Neural cell (in vitro differentiated cells): Measurements from ENCODE around the gene KDM4B. TPM values are rescaled to one million over a fixed set of nuclear protein-coding genes. Genes with fewer than 3 reads are reported as not detected.

Experiments
- H2AFZ ChIP-seq: fragments of 200-600, 300-800 bp; sonication (generic), shearing (Covaris generic); 2 replicates; pipeline ENCODE4 v1.6.0; 2014; ENCODE audit warnings: low read depth, mild to moderate bottlenecking, antibody characterized with exemption, low read length, moderate library complexity
- H3F3A ChIP-seq: fragments of 200-600 bp; shearing (Covaris generic); 2 replicates; pipeline ENCODE4 v1.6.1; 2016; ENCODE audit warnings: mild to moderate bottlenecking, moderate library complexity, mixed read lengths, antibody characterized with exemption, low read length; ENCODE audit not compliant: insufficient read depth, poor library complexity, severe bottlenecking
- H3K27ac ChIP-seq: fragments of 200-600, 300-800 bp; sonication (generic), shearing (Covaris generic); 2 replicates; pipeline ENCODE4 v1.5.1; 2014; ENCODE audit warnings: mild to moderate bottlenecking, low read length, moderate library complexity
- H3K27me3 ChIP-seq: fragments of 300-800, 200-600 bp; sonication (generic), shearing (Covaris generic); 2 replicates; pipeline ENCODE4 v1.6.0; 2014; ENCODE audit warnings: mild to moderate bottlenecking, low read depth, low read length, moderate library complexity; ENCODE audit not compliant: insufficient read depth
- H3K36me3 ChIP-seq: fragments of 300-800, 200-600 bp; sonication (generic), shearing (Covaris generic); 2 replicates; pipeline ENCODE4 v1.5.1; 2014; ENCODE audit warnings: mild to moderate bottlenecking, antibody characterized with exemption, low read length, moderate library complexity; ENCODE audit not compliant: insufficient read depth
- H3K4me2 ChIP-seq: fragments of 300-800, 200-600 bp; sonication (generic), shearing (Covaris generic); 2 replicates; pipeline ENCODE4 v1.6.0; 2014; ENCODE audit warnings: mild to moderate bottlenecking, low read length
- H3K4me3 ChIP-seq: fragments of 300-800, 200-600 bp; sonication (generic), shearing (Covaris generic); 2 replicates; pipeline ENCODE4 v1.5.1; 2014; ENCODE audit warnings: mild to moderate bottlenecking, low read length, moderate library complexity
- H3K79me2 ChIP-seq: fragments of 200-600 bp; shearing (Covaris generic); replicated peaks from 2 replicates; pipeline ENCODE4 v1.6.0; 2014; ENCODE audit warnings: mild to moderate bottlenecking, low read length, moderate library complexity; ENCODE audit not compliant: insufficient read depth
- H3K9ac ChIP-seq: fragments of 300-800, 200-600 bp; sonication (generic), shearing (Covaris generic); 2 replicates; pipeline ENCODE4 v1.6.1; 2016; ENCODE audit warnings: mild to moderate bottlenecking, low read length, mixed read lengths
- H3K9me2 ChIP-seq: fragments of 200-600 bp; shearing (Covaris generic); 2 replicates; pipeline ENCODE4 v1.6.1; 2016; ENCODE audit warnings: mild to moderate bottlenecking, low read length, mixed read lengths; ENCODE audit not compliant: insufficient read depth
- H3K9me3 ChIP-seq: fragments of 200-600, 300-800 bp; sonication (generic), shearing (Covaris generic); 2 replicates; pipeline ENCODE4 v1.6.1; 2016; ENCODE audit warnings: mild to moderate bottlenecking, mixed run types, low read length, moderate library complexity, mixed read lengths
- H4K20me1 ChIP-seq: fragments of 200-600 bp; shearing (Covaris generic); 2 replicates; pipeline ENCODE4 v1.6.1; 2016; ENCODE audit warnings: mild to moderate bottlenecking, mixed run types; ENCODE audit not compliant: insufficient read depth
- EP300 ChIP-seq: fragments of 450-650 bp; conservative IDR thresholded peaks from 2 replicates; pipeline ENCODE4 v1.6.1; 2014; ENCODE audit warnings: antibody characterized with exemption, mild to moderate bottlenecking, moderate library complexity; ENCODE audit not compliant: poor library complexity, severe bottlenecking
- EZH2 ChIP-seq: fragments of 200-600, 300-800 bp; shearing (Covaris generic), sonication (generic); IDR thresholded peaks from 2 replicates; pipeline ENCODE4 v1.6.1; 2014; ENCODE audit warnings: antibody characterized with exemption, low read length, borderline replicate concordance, mild to moderate bottlenecking; ENCODE audit not compliant: insufficient read depth, poor library complexity, severe bottlenecking
- MXI1 ChIP-seq: fragments of 450-650 bp; conservative IDR thresholded peaks from 2 replicates; pipeline ENCODE4 v1.6.1; 2014; ENCODE audit warnings: antibody characterized with exemption, mild to moderate bottlenecking; ENCODE audit not compliant: poor library complexity, severe bottlenecking
- POLR2AphosphoS5 ChIP-seq: IDR thresholded peaks from 2 replicates; pipeline ENCODE4 v1.6.1; 2012
- RAD21 ChIP-seq: fragments of 450-650 bp; conservative IDR thresholded peaks from 2 replicates; pipeline ENCODE4 v1.6.1; 2014; ENCODE audit warnings: antibody characterized with exemption, mild to moderate bottlenecking, moderate library complexity
- SMC3 ChIP-seq: fragments of 450-650 bp; conservative IDR thresholded peaks from 2 replicates; pipeline ENCODE4 v1.6.1; 2014; ENCODE audit warnings: antibody characterized with exemption, mild to moderate bottlenecking, moderate library complexity; ENCODE audit not compliant: poor library complexity
- TAF1 ChIP-seq: IDR thresholded peaks from 2 replicates; pipeline ENCODE4 v1.6.1; 2012; ENCODE audit warnings: low read depth
- polyA plus RNA-seq: library from polyadenylated mRNA; depleted of rRNA; stranded (reverse); fragments of >200 nt; gene quantifications from 2 replicates; pipeline ENCODE4 v1.2.3, GENCODE V29; 2014
- TF ChIP-seq, protein P1 (sequence below): fragments of 450-650 bp; IDR thresholded peaks from 2 replicates; pipeline ENCODE4 v1.5.1; 2014; ENCODE audit warnings: antibody characterized with exemption, mild to moderate bottlenecking, moderate library complexity; ENCODE audit not compliant: poor library complexity, severe bottlenecking
- TF ChIP-seq, protein P2 (sequence below): IDR thresholded peaks from 2 replicates; pipeline ENCODE4 v1.6.1; 2012; ENCODE audit warnings: borderline replicate concordance

KDM4B gene
- polyA plus RNA-seq, 1 donor from 2014 or later: 19.1 TPM

DNA sequence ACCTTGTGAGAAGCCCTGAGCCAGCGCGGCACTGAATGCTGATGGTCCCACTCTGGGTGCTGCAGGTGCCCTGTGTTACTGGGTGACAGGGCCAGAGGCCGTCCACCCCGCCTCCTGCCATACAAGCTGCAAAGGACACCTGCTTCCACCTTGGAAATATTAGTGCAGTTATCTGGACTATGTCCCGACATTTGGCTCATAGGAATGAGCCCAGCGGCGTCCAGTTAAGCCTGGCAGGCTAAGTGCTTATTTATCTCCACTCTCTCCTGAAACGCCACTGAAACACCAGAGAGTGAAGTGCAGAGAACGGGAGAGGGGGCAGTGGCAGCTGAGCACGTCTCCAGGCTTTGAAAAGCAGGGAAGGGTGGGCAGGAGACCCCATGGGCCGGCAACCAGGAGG lies 145.8 kb downstream of the KDM4B start:
- Histone ChIP-seq H3K9me2 (no peaks in the 10 kb centered on the region), H3F3A (no peaks in the 10 kb centered on the region), H3K9ac (no peak overlapping the region), H3K4me3 (no peak overlapping the region), H4K20me1 (no peaks in the 10 kb centered on the region), H3K27ac (no peak overlapping the region), H2AFZ (no peak overlapping the region), H3K79me2 (no peaks in the 10 kb centered on the region), H3K9me3 (no peaks in the 10 kb centered on the region), H3K27me3 (no peaks in the 10 kb centered on the region), H3K36me3 (no peaks in the 10 kb centered on the region), H3K4me2 (no peak overlapping the region)
- TF ChIP-seq, protein P1, sequence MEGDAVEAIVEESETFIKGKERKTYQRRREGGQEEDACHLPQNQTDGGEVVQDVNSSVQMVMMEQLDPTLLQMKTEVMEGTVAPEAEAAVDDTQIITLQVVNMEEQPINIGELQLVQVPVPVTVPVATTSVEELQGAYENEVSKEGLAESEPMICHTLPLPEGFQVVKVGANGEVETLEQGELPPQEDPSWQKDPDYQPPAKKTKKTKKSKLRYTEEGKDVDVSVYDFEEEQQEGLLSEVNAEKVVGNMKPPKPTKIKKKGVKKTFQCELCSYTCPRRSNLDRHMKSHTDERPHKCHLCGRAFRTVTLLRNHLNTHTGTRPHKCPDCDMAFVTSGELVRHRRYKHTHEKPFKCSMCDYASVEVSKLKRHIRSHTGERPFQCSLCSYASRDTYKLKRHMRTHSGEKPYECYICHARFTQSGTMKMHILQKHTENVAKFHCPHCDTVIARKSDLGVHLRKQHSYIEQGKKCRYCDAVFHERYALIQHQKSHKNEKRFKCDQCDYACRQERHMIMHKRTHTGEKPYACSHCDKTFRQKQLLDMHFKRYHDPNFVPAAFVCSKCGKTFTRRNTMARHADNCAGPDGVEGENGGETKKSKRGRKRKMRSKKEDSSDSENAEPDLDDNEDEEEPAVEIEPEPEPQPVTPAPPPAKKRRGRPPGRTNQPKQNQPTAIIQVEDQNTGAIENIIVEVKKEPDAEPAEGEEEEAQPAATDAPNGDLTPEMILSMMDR: no peak
- no peak for TF ChIP-seq POLR2AphosphoS5
- TF ChIP-seq EZH2: no peak
- no peak for TF ChIP-seq MXI1
- TF ChIP-seq RAD21: no peak
- no peak for TF ChIP-seq EP300
- TF ChIP-seq, protein P2, sequence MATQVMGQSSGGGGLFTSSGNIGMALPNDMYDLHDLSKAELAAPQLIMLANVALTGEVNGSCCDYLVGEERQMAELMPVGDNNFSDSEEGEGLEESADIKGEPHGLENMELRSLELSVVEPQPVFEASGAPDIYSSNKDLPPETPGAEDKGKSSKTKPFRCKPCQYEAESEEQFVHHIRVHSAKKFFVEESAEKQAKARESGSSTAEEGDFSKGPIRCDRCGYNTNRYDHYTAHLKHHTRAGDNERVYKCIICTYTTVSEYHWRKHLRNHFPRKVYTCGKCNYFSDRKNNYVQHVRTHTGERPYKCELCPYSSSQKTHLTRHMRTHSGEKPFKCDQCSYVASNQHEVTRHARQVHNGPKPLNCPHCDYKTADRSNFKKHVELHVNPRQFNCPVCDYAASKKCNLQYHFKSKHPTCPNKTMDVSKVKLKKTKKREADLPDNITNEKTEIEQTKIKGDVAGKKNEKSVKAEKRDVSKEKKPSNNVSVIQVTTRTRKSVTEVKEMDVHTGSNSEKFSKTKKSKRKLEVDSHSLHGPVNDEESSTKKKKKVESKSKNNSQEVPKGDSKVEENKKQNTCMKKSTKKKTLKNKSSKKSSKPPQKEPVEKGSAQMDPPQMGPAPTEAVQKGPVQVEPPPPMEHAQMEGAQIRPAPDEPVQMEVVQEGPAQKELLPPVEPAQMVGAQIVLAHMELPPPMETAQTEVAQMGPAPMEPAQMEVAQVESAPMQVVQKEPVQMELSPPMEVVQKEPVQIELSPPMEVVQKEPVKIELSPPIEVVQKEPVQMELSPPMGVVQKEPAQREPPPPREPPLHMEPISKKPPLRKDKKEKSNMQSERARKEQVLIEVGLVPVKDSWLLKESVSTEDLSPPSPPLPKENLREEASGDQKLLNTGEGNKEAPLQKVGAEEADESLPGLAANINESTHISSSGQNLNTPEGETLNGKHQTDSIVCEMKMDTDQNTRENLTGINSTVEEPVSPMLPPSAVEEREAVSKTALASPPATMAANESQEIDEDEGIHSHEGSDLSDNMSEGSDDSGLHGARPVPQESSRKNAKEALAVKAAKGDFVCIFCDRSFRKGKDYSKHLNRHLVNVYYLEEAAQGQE: no peak
- no peak for TF ChIP-seq TAF1
- TF ChIP-seq SMC3: no peak

DNA sequence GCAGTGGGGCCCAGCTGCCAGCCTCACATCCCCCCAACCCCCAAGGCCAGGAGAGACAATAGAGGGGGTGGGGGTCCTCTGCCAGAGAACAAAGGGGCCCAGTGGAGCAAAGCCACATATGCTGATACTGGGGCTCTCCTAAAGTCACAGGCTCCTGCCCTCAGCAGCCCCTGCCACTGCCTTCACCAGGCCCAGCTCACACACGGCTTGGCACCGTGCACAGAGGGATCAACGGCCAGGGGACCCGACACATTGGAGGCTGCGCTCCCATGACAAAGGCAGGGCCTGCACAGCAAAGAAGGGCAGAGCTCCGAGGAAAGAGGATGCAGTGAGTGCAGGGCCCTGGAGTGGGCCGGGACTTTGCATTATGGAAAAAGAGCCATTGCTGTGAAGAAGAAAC lies 146.4 kb downstream of the KDM4B start:
- Histone ChIP-seq H3K27ac (no peak overlapping the region), H3K36me3 (no peaks in the 10 kb centered on the region), H3K4me2 (no peak overlapping the region)

DNA sequence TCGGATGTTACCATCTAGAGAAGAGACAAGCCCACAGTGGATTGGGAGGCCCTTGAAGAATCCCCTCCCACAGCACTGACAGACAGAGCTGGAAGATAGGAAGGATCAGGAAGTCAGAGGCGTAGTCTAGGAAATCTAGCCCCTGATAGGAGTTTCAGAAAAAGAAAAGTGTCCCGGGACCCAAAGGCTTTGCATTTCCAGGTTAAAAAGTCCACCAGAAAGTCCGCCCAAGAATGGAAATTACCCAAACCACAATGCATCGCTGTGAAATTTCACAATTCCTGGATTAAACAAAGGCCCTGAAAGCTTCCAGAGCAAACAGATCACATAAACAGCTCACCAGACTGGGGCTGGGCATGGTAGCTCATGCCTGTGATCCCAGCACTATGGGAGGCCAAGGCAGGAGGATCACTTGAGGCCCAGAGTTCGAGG lies 146.9 kb downstream of the KDM4B start:
- H3K79me2 ChIP-seq: no peaks in the 10 kb centered on the region
- H3K27ac ChIP-seq: no peak overlapping the region
- H3K9me2 ChIP-seq: no peaks in the 10 kb centered on the region
- H3K36me3 ChIP-seq: no peaks in the 10 kb centered on the region
- H2AFZ ChIP-seq: no peak overlapping the region
- no peaks in the 10 kb centered on the region for H3K27me3 ChIP-seq
- H3K4me2 ChIP-seq: no peak overlapping the region
- H3K9ac ChIP-seq: no peak overlapping the region
- no peak overlapping the region for H3K4me3 ChIP-seq
- no peaks in the 10 kb centered on the region for H4K20me1 ChIP-seq
- H3K9me3 ChIP-seq: no peaks in the 10 kb centered on the region
- TF ChIP-seq MXI1: no peak
- TF ChIP-seq EZH2: no peak
- no peak for TF ChIP-seq EP300
- no peak for TF ChIP-seq TAF1
- TF ChIP-seq, protein P1: no peak
- TF ChIP-seq, protein P2: no peak
- TF ChIP-seq RAD21: no peak
- no peak for TF ChIP-seq POLR2AphosphoS5
- TF ChIP-seq SMC3: no peak
- H3F3A ChIP-seq: no peaks in the 10 kb centered on the region

More for the DNA sequence above, 146.4 kb downstream of the KDM4B start:
- Histone ChIP-seq H3K9me3 (no peaks in the 10 kb centered on the region), H3F3A (no peaks in the 10 kb centered on the region), H3K9ac (no peak overlapping the region), H3K27me3 (no peaks in the 10 kb centered on the region), H2AFZ (no peak overlapping the region), H4K20me1 (no peaks in the 10 kb centered on the region), H3K4me3 (no peak overlapping the region), H3K79me2 (no peaks in the 10 kb centered on the region), H3K9me2 (no peaks in the 10 kb centered on the region)
- no peak for TF ChIP-seq SMC3
- TF ChIP-seq RAD21: no peak
